KOPT-K1 (cell line): Measurements from ENCODE around the gene LRRC61.

Experiments used
- H3K27ac ChIP-seq: fragments of 200-600 bp; sonication (generic); 2 replicates; pipeline ENCODE4 v1.5.1; 2016; ENCODE audit warnings: antibody characterized with exemption, mild to moderate bottlenecking, low read depth, low read length; ENCODE audit not compliant: poor library complexity, severe bottlenecking
- H3K36me3 ChIP-seq: fragments of 200-600 bp; sonication (generic); 2 replicates; pipeline ENCODE4 v1.5.1; 2017; ENCODE audit warnings: antibody characterized with exemption, mild to moderate bottlenecking, low read length, moderate library complexity; ENCODE audit not compliant: insufficient read depth
- H3K9me3 ChIP-seq: fragments of 200-600 bp; sonication (generic); 2 replicates; pipeline ENCODE4 v1.5.1; 2017; ENCODE audit warnings: antibody characterized with exemption, low read length, mild to moderate bottlenecking; ENCODE audit not compliant: insufficient read depth, poor library complexity, severe bottlenecking

LRRC61 gene

GRCh38 chr7:150317748-150318444 is 5.3 kb upstream of the LRRC61 start:
- no peaks in the 10 kb centered on the region for H3K9me3 ChIP-seq
- no peaks in the 10 kb centered on the region for H3K36me3 ChIP-seq
- no peak overlapping the region for H3K27ac ChIP-seq

DNA sequence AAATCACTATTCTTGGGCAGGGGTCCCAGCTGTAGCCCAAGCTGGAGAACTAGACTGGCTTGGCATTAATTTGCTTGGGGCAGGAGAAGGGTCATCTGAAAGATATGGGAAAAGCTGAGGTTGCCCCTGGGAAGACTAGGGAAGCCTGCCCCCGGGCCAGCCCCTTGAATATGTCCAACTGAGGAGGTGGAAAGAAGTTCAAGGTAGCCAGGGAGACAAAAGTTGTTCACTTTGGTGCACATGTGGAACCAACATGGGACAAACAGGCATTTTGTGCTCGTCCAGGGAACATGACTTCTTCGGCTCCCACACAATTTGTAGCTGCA is 1.4 kb upstream of the LRRC61 start:
- Histone ChIP-seq H3K9me3 (no peaks in the 10 kb centered on the region), H3K27ac (peak overlapping the region; percentile 99), H3K36me3 (peaks cover 21% of the 10 kb centered on the region)

- Histone ChIP-seq H3K9me3 (no peaks in the 10 kb centered on the region), H3K27ac (peak overlapping the region; percentile 99), H3K36me3 (peaks cover 27% of the 10 kb centered on the region)
Observed at GRCh38 chr7:150322114-150322832, 882 bp upstream of the LRRC61 start.

DNA sequence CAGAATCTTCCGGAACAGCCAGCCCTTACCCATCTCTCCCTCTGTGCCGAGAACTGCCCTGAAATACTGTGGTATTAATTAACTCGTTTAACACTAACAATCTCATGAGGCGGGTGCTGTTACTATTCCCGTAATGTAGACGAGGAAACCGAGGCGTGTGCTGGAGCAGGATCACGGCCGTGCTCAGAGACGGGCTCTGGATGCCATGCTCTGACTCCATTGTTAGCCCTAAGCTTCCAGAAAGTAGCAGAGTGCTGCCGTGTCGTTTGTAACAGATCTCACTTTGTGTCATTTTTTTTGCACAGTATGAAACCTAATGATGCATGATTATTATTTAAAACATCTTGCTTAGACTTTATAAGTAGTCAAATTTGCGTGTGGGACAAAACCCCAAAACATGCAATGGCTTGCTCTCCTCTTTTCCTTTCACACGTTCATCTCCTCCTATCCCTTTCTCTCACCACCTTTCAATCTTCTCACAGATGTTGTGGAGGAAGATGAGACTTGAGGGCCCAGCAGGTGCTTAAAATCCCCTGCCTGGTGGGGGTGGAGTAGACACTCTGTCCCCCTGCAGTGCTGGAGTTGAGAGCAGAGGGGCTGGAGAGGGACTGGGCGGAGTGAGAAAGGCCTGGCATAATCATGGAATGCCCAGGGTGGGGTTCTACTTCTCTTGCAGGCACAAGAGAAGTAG is 672 bp downstream of the LRRC61 start:
- peaks cover 42% of the 10 kb centered on the region for H3K36me3 ChIP-seq
- H3K27ac ChIP-seq = peak overlapping the region; percentile 99
- H3K9me3 ChIP-seq = no peaks in the 10 kb centered on the region

DNA sequence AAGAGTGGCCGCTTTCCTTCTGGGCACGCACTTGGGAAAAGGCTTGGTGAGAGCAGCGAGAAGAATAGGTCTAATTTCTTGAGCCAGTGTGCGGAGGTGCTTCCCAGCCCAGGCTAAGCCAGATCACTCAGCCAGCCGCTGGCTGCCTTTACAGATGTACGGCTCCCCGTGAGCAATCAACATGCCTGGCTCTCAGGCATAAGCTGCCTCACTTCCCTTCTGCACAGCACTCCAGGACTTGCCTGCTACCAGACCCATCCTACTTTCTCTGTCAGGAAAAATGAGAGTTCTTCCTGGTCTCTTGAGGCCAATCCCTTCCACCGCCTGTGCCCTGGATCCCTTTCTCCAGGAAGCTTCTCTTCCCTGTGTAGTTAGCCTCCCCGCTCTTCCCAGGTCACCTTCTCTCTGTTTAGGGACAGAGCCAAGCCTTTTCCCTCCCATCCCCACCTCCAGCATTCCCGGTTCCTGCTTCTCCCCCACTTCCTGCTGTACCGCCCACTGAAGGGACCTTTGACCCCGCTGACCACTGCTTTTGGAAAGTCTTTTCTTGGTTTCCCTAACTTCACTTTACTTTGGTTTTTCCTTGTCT is 1.3 kb downstream of the LRRC61 start:
- peaks cover 48% of the 10 kb centered on the region for H3K36me3 ChIP-seq
- H3K9me3 ChIP-seq = no peaks in the 10 kb centered on the region
- H3K27ac ChIP-seq = peak overlapping the region; percentile 99

DNA sequence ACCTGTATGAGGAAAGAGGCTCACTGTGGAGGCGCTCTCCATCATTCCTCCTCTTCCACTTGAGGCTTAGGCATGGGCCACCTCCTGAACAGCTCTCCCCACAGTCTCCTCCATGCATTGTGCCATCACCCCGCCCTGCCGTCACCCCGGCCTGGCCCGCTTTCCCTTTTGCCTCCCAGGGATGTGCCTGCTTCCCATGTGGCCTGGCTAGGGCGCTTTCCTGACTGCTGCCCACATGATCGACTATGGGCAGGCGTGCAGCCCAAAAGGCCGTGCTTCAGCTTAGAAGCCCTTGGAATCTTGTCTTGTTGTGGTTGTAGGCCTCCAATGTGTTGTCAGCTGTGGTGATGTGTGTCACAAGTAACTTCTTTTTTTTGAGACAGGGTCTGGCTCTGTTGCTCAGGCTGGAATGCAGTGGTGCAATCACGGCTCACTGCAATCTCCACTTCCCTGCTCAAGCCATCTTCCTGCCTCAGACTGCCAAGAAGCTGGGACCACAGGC is 2.0 kb downstream of the LRRC61 start:
- H3K36me3 ChIP-seq = peaks cover 55% of the 10 kb centered on the region
- H3K9me3 ChIP-seq = no peaks in the 10 kb centered on the region
- no peak overlapping the region for H3K27ac ChIP-seq

DNA sequence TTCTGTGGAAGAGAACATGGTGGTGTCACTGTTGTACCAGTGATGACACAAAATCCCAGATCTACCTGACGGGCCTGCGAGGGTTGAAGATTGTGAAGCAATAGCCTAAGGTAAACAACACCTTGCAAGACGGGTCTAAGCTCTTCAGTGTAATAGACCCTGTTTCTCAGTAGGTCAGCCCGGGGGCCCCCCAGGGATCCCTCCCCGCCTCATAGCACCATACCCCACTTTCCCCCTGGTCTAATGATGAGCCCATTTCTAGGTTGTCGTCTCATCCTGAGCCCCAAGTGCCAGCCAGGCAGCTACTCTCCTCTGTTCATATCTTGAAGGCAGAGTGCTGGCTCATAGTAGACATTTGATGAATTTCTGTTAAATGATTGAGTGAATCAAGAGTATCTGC is 2.7 kb downstream of the LRRC61 start:
- Histone ChIP-seq H3K27ac (no peak overlapping the region), H3K36me3 (peaks cover 63% of the 10 kb centered on the region), H3K9me3 (no peaks in the 10 kb centered on the region)

DNA sequence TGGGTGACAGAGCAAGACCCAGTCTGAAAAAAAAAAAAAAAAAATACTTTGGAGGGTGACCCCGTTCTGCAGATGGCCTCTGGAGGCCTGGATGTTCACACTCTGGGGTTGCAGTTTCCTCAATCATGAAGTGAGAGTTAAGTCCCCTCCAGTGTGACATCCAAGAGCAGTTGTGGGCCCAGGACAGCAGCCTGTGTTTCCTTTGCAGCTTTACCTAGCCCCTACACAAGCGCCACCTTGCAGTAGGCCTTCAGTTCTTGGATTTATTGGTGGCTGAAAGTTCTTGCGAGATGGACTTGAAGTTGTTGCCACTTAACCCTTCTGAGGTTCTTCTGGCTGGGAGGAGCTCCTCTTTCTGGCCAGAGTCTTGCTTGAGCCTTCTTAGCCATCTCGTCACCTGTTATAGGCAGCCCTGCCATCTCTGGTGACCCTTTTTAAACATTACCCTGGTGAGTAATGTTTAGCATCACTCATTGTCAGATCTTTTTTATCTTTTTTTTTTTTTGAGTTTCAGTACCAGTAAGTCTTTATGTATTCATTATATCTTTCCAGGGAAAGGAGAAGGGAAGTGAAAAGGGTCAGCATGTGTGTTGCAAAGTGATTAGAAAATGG is 3.6 kb downstream of the LRRC61 start:
- no peaks in the 10 kb centered on the region for H3K9me3 ChIP-seq
- H3K36me3 ChIP-seq = peaks cover 71% of the 10 kb centered on the region
- no peak overlapping the region for H3K27ac ChIP-seq

- Histone ChIP-seq H3K27ac (no peak overlapping the region), H3K9me3 (no peaks in the 10 kb centered on the region), H3K36me3 (peaks cover 77% of the 10 kb centered on the region)
Observed at GRCh38 chr7:150327308-150327707, 4.2 kb downstream of the LRRC61 start.

GRCh38 chr7:150329331-150330120 is 6.4 kb downstream of the LRRC61 start:
- Histone ChIP-seq H3K9me3 (no peaks in the 10 kb centered on the region), H3K27ac (no peak overlapping the region), H3K36me3 (peaks cover 95% of the 10 kb centered on the region)

GRCh38 chr7:150330211-150330885 is 7.2 kb downstream of the LRRC61 start:
- peaks cover 89% of the 10 kb centered on the region for H3K36me3 ChIP-seq
- no peak overlapping the region for H3K27ac ChIP-seq
- H3K9me3 ChIP-seq = no peaks in the 10 kb centered on the region

DNA sequence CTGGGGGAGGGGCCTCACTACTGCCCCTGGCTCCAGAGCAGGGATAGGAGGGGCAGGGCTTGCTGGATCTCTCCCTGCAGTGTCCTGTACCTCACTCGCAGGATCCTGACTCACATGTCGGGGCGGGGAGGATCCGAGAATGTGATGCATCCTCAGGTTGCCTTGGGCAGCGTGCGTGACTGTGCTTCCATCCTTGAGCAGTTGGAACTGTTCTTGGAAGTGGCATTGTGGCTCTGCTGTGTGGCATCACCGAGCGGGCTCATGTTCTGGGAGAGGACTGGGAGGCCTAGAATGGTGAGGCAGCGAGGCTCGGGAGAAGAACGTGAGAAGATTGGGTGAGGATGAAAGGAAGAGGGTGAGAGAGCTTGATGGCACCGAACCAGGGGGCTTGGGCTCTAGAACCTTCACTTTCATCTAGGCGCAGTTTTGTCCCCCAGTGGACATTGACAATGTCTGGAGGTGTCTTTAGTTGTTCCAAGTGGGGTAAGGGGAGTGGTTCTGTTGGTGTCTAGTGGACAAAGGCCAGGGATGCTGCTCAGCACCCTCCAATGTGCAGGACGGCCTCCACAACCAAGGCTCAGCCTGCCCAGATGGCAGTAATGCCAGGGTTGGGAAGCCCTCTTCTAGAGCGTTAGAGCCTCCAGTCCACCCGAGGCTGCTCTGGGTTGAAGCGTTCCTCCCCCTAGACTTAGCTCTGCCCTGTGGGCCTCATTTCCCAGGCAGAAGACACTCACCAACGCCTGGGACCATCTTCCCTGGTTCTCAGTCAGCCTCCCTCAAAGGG is 9.9 kb downstream of the LRRC61 start:
- Histone ChIP-seq H3K9me3 (no peaks in the 10 kb centered on the region), H3K27ac (no peak overlapping the region), H3K36me3 (peaks cover 89% of the 10 kb centered on the region)

- H3K36me3 ChIP-seq = peaks cover 89% of the 10 kb centered on the region
- no peak overlapping the region for H3K27ac ChIP-seq
- H3K9me3 ChIP-seq = no peaks in the 10 kb centered on the region
Observed at GRCh38 chr7:150333659-150334058, 10.5 kb downstream of the LRRC61 start.
